A673 (cell line): Measurements from ENCODE around the gene SLC25A20.

ENCODE experiments used
- CTCF ChIP-seq: fragments of 300-800, 200-600 bp; sonication (generic); conservative IDR thresholded peaks from 2 replicates; pipeline ENCODE4 v1.5.1; 2017; ENCODE audit warnings: low read depth, mild to moderate bottlenecking, antibody characterized with exemption, low read length, moderate library complexity, mixed read lengths
- EZH2 ChIP-seq: fragments of 200-600 bp; sonication (generic); IDR thresholded peaks from 2 replicates; pipeline ENCODE4 v1.6.1; 2017; ENCODE audit warnings: borderline replicate concordance, low read depth, mild to moderate bottlenecking, mixed read lengths, antibody characterized with exemption, low read length; ENCODE audit not compliant: poor library complexity, severe bottlenecking

GRCh38 chr3:48935530-48935929 lies 36.8 kb upstream of the SLC25A20 start:
- TF ChIP-seq CTCF = no peak
- TF ChIP-seq EZH2 = no peak
